Prostate gland (tissue), 2 donors: Measurements from ENCODE around the gene PDE4D. TPM values are rescaled to one million over a fixed set of nuclear protein-coding genes. Genes with fewer than 3 reads are reported as not detected.
"Not testable (repeated sequence)": the region's sequence is repeated elsewhere in the genome, so short reads cannot be mapped to it uniquely, and the experiment has no call there.

Experiments
- DNase-seq: peaks from one replicate; pipeline ENCODE4 v3.0.0-alpha.2; 2019; ENCODE audit warnings: low spot score
- H3K27ac ChIP-seq, 2 donors: fragments of 200-600 bp; sonication (generic); 2 replicates each; pipeline ENCODE4 v1.5.1; 2017 to 2019
- H3K27me3 ChIP-seq: fragments of 200-600 bp; sonication (generic); replicated peaks from 2 replicates; pipeline ENCODE4 v1.5.1; 2019; ENCODE audit not compliant: insufficient read depth
- H3K36me3 ChIP-seq, 2 donors: fragments of 200-600 bp; sonication (generic); 1 replicate in 1 of 2; 2 replicates in 1 of 2; pipeline versions ENCODE4 v1.5.1 to v1.8.1; 2017 to 2019
- H3K4me1 ChIP-seq: fragments of 200-600 bp; sonication (generic); replicated peaks from 2 replicates; pipeline ENCODE4 v1.5.1; 2019
- H3K4me3 ChIP-seq, 2 donors: fragments of 200-600 bp; sonication (generic); 2 replicates each; pipeline ENCODE4 v1.5.1; 2017 to 2019
- H3K9me3 ChIP-seq: fragments of 200-600 bp; sonication (generic); 2 replicates; pipeline ENCODE4 v1.5.1; 2017
- POLR2A ChIP-seq: fragments of 450-650 bp; IDR thresholded peaks from one replicate; pipeline ENCODE4 v1.6.1; 2016; ENCODE audit warnings: antibody characterized with exemption, mild to moderate bottlenecking
- POLR2AphosphoS5 ChIP-seq: sonication (generic); formaldehyde crosslinking; IDR thresholded peaks from one replicate; pipeline ENCODE4 v1.6.1; 2017; ENCODE audit warnings: antibody characterized with exemption
- WGBS: methylation state at CpG from one replicate; pipeline ENCODE4 v1.1.5; 2018; 5-methylcytosine and 5-hydroxymethylcytosine counted together
- intact Hi-C: fragments of 100-400 bp; cut with DNase I; formaldehyde crosslinking; loops from one replicate; pipeline ENCODE4 v1.14.2; 2022
- total RNA-seq, 2 donors: library from RNA; depleted of rRNA; stranded (reverse); fragments of >200 nt; gene quantifications; one replicate each; pipeline ENCODE4 v1.1.0, GENCODE V29; 2016
- TF ChIP-seq, protein P1 (sequence below), 4 experiments: fragments of 200-600 bp in 2 of 4; fragments of 450-650 bp in 2 of 4; sonication (generic) in 2 of 4; IDR thresholded peaks; 1 replicate in 3 of 4; 2 replicates in 1 of 4; pipeline ENCODE4 v1.5.1; 2016 to 2019; ENCODE audit warnings: antibody characterized with exemption in 4 of 4, mild to moderate bottlenecking in 2 of 4, moderate library complexity in 2 of 4

The PDE4D gene
- total RNA-seq, 2 donors from 2014 or later, result 64.2 to 75.6 TPM

DNA sequence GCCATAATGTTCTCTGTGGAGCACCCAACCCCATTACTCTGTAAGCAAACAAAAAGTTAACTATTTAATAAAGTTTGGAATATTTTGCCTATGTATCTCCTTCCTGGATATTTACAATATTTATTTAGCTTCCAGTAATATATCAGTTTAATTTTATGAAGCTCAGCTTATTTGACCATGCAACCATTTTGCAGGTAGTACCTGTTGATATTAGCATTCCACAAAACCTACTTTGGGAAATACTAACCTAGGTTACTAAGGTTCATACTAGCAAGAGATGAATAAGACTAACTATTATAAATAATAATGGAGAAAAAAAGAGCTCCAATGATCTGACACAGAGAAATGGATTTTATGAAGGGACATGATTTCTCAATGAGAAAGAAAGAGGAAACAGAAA lies 506.4 kb downstream of the PDE4D start:
- TF ChIP-seq POLR2AphosphoS5, result no peak
- TF ChIP-seq, protein P1, sequence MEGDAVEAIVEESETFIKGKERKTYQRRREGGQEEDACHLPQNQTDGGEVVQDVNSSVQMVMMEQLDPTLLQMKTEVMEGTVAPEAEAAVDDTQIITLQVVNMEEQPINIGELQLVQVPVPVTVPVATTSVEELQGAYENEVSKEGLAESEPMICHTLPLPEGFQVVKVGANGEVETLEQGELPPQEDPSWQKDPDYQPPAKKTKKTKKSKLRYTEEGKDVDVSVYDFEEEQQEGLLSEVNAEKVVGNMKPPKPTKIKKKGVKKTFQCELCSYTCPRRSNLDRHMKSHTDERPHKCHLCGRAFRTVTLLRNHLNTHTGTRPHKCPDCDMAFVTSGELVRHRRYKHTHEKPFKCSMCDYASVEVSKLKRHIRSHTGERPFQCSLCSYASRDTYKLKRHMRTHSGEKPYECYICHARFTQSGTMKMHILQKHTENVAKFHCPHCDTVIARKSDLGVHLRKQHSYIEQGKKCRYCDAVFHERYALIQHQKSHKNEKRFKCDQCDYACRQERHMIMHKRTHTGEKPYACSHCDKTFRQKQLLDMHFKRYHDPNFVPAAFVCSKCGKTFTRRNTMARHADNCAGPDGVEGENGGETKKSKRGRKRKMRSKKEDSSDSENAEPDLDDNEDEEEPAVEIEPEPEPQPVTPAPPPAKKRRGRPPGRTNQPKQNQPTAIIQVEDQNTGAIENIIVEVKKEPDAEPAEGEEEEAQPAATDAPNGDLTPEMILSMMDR (IDR thresholded peaks at IDR 0.05), result no peak
- TF ChIP-seq POLR2A, result no peak
- H3K4me1 ChIP-seq, result no peaks in the 10 kb centered on the region
- intact Hi-C loops, result loop anchor here (10.0 kb wide), 1 partner anchor 352 kb away; no protein-coding TSS in a partner anchor
- H3K27me3 ChIP-seq, result no peaks in the 10 kb centered on the region
- no peaks in the 10 kb centered on the region for H3K36me3 ChIP-seq
- H3K9me3 ChIP-seq, result no peaks in the 10 kb centered on the region
- no peak overlapping the region for H3K4me3 ChIP-seq
- DNase-seq, result no peak
- H3K27ac ChIP-seq, result no peak overlapping the region

DNA sequence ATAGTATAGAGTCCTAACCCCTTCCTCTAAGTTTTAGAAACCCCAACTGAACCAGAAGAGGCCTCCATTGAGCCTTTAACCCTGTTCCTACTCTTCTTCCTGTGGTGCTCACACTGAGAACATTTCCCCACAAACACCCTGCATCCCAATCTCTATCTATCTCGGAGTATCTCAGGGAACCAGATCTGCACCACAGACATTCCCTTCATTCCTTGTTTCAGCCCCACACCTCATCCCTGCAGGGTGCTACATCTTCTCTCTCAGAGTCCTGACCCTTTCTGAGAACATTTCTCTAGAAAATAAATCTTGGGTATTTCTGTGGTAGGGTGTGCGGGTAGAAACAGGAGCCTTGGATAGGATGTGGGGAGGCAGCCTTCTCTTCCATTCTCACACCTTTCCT lies 507.8 kb downstream of the PDE4D start:
- TF ChIP-seq POLR2A (no peak), POLR2AphosphoS5 (no peak)
- TF ChIP-seq, protein P1 (IDR thresholded peaks at IDR 0.05), result no peak
- 100% methylated on average over 2 of the region's 2 CpGs for WGBS

DNA sequence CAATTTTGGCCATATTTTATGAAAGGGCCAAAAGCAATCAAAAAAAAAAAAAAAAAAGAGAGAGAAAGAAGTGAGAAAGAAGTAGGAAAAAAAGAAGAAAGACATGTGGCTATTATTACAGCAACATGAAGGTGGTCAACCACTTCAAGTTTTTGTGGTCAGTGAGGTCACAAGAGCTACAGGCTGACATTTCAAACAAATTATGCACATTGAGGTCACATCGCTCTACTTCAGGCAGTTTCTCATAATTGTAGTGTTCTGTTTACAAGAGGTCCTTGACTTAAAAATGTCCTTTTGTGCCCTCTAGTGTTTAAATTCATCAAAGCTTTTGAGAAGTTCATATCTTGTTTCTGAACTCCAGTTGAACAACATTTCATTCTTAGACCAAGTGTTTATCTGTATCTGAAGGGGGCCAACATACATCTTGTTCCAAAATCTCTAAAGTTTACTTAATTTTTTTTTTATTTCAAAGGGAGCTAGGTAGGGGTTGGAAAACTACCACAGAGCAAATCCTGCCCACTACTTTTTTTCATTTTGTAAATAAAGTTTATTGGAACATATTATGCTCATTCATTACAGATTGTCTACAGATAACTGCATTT lies 513.1 kb downstream of the PDE4D start:
- TF ChIP-seq POLR2AphosphoS5 (peak; percentile 86), POLR2A (no peak)
- TF ChIP-seq, protein P1 (IDR thresholded peaks at IDR 0.05), result peak; percentile 37 to 83 (median 72)
- DNase-seq, result peak; percentile 34
- no peaks in the 10 kb centered on the region for H3K9me3 ChIP-seq
- H3K27ac ChIP-seq, result peak overlapping the region; percentile 31
- no peak overlapping the region for H3K4me3 ChIP-seq
- 4% methylated on average over 1 of the region's 1 CpG for WGBS
- intact Hi-C loops, result loop anchor here (10.0 kb wide), 1 partner anchor 346 kb away; no protein-coding TSS in a partner anchor
- H3K27me3 ChIP-seq, result no peaks in the 10 kb centered on the region
- no peaks in the 10 kb centered on the region for H3K36me3 ChIP-seq
- H3K4me1 ChIP-seq, result no peaks in the 10 kb centered on the region

More for the DNA sequence above, 507.8 kb downstream of the PDE4D start:
- H3K27ac ChIP-seq, result no peak overlapping the region
- no peaks in the 10 kb centered on the region for H3K4me1 ChIP-seq
- intact Hi-C loops, result loop anchor here (10.0 kb wide), 1 partner anchor 351 kb away; no protein-coding TSS in a partner anchor
- H3K9me3 ChIP-seq, result no peaks in the 10 kb centered on the region
- H3K27me3 ChIP-seq, result no peaks in the 10 kb centered on the region
- H3K4me3 ChIP-seq, result no peak overlapping the region
- DNase-seq, result no peak
- no peaks in the 10 kb centered on the region for H3K36me3 ChIP-seq

DNA sequence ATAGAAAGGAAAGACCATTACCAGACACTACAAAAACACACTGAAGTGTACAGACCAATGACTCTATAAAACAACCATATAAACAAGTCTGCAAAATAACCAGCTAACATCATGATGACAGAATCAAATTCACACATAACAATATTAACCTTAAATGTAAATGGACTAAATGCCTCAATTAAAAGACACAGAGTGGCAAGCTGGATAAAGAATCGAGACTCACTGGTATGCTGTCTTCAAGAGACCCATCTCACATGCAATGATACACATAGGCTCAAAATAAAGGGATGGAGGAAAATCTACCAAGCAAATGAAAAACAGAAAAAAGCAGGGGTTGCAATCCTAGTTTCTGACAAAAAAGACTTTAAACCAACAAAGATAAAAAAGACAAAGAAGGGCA lies 519.5 kb downstream of the PDE4D start:
- H3K4me3 ChIP-seq, H3K27me3 ChIP-seq, intact Hi-C loops, H3K4me1 ChIP-seq, H3K27ac ChIP-seq, H3K9me3 ChIP-seq, DNase-seq, H3K36me3 ChIP-seq: not testable (repeated sequence)
- 93% methylated on average over 1 of the region's 1 CpG for WGBS

DNA sequence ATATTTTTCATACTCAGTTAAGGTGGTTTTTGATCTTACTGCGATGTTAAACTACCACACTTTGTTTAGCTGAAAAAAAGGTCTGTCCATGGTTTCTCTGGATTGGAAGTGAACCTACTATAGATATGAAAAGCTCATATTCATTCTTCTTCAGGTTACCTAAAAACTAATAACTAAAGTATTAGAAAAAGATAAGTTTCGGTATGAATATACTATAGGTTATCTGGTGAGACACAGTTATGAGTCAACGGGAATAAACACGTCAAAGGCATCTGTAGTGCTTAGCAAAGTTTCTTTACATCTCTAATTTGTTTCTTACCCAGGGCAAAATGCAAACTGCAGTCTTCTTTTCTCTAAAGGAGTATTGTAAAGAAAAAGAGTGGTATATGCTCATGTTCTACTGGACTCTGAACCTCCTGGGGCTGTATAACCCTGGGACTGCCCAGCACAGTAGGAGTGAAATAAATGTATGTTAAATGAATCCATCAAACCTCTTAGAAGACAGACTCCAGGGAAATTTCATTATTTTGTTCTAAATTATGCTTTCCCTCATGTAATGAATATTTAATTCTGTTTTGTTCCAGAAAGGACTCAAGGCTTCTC lies 521.9 kb downstream of the PDE4D start:
- intact Hi-C loops, result no loop called here
- 94% methylated on average over 4 of the region's 4 CpGs for WGBS

More for the DNA sequence above, 521.9 kb downstream of the PDE4D start:
- TF ChIP-seq POLR2AphosphoS5 (no peak), POLR2A (no peak)
- TF ChIP-seq, protein P1 (IDR thresholded peaks at IDR 0.05), result no peak
- H3K36me3 ChIP-seq, result no peaks in the 10 kb centered on the region
- H3K27me3 ChIP-seq, result no peaks in the 10 kb centered on the region
- no peak for DNase-seq
- H3K4me3 ChIP-seq, result no peak overlapping the region
- no peak overlapping the region for H3K27ac ChIP-seq
- H3K4me1 ChIP-seq, result no peaks in the 10 kb centered on the region
- H3K9me3 ChIP-seq, result no peaks in the 10 kb centered on the region
